Measurements from ENCODE around the gene CARD8.

GRCh38 chr19:48249502-48250014 is 6.2 kb downstream of the CARD8 start:
- TF ChIP-seq, protein P1, sequence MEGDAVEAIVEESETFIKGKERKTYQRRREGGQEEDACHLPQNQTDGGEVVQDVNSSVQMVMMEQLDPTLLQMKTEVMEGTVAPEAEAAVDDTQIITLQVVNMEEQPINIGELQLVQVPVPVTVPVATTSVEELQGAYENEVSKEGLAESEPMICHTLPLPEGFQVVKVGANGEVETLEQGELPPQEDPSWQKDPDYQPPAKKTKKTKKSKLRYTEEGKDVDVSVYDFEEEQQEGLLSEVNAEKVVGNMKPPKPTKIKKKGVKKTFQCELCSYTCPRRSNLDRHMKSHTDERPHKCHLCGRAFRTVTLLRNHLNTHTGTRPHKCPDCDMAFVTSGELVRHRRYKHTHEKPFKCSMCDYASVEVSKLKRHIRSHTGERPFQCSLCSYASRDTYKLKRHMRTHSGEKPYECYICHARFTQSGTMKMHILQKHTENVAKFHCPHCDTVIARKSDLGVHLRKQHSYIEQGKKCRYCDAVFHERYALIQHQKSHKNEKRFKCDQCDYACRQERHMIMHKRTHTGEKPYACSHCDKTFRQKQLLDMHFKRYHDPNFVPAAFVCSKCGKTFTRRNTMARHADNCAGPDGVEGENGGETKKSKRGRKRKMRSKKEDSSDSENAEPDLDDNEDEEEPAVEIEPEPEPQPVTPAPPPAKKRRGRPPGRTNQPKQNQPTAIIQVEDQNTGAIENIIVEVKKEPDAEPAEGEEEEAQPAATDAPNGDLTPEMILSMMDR (IDR thresholded peaks at IDR 0.05; ENCODE audit: insufficient read depth, low read length) = no peak
- TF ChIP-seq REST (IDR thresholded peaks at IDR 0.05; ENCODE audit: insufficient replicate concordance, low read depth) = peak; percentile 80
- peak; percentile 97 for TF ChIP-seq POLR2AphosphoS5 (IDR thresholded peaks at IDR 0.05; ENCODE audit: low read depth)

Measured in HL-60 (cell line).